NCI-H524 (cell line): ENCODE results near the gene PCNT.
A peak's percentile ranks its signal among the peaks of the same experiment; 100 is the strongest.

Source experiments
- DNase-seq, 2 experiments: peaks; one replicate each; lab custom pipeline; 2025; lab: John Stamatoyannopoulos, UW

PCNT gene

DNA sequence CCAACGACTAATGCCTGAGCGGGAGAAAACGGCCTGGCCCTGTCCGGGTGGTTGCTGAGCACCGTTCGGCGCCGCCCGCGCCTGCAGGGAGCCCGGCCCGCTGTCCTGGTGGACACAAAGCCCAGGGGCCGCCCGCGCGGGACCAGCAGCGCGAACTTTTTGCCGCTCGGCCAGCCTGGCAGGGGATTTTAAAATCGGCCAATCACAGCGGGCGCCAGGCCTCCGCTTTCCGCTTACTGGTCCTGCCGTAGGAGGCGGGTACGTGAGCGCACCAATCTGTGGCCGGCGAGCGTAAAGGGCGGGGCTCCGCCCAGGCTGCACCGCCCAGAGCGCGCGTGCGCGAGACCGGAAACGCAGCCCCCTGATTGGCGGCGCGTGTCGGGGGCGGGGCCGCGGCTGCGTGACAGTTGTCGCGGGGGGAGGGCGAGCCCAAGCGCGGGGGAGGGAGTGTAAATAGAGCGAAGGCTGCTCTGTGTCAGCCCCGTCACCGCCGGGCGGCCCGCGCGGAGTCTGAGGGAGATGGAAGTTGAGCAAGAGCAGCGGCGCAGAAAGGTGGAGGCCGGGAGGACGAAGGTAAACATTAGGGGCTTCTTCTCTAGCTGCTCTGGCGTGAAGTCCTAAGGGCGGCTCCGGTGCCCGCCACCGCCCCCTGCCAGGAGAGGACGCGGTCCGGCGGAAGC, at the start of gene PCNT, which contains the start of gene C21orf58:
PCNT (plus strand) TSS at position 447 of the 680 bp plus-strand sequence; CDS start at position 520, 73 bp downstream.
C21orf58 (minus strand) TSS at position 161 of the 680 bp plus-strand sequence. CDS start 1,132 bp downstream, outside the sequence.
- peak; percentile 95 to 98 for DNase-seq

- DNase-seq: no peak
These were observed 49.1 kb upstream of the PCNT start for GRCh38 chr21:46274797-46275390.

DNA sequence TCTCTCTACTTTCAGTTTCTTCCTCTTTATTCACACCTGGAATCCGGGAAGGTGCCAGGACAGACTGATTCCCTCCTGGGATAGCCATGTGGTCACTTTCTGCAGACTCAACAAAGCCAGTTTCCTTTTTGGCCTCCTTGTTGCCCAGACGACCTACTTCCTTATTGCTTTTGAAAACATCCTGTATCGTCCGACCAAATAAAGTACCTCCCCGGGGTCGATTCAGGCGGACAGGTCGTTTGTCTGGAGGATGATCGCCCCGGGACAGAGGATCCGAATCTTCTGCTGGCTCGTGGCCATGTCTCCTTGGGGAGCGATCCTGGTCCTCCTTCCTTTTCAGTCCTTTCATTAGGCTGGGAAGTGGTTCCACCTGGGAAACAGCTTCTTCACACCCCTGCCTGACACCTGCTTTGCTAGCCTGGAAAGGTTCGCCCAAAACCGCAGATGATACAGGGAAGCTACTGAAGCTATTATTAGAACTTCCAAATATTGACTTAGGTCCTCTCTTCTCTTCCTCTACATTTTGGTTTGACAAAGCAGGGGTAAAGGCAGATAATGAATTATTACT, 39.8 kb upstream of the PCNT start:
- DNase-seq: no peak

- no peak for DNase-seq
These were observed 39.2 kb upstream of the PCNT start for GRCh38 chr21:46284733-46285132.

GRCh38 chr21:46285206-46285661, 38.7 kb upstream of the PCNT start, which contains the start of gene MCM3AP:
TSS of gene MCM3AP (minus strand) at chr21:46285611. CDS start at chr21:46285286, 325 bp downstream.
- DNase-seq: no peak

- DNase-seq: peak; percentile 85 to 93
These were observed 38.0 kb upstream of the PCNT start, which contains the start of gene YBEY for GRCh38 chr21:46285761-46286647. TSS of gene YBEY (plus strand) at chr21:46286342. CDS start at chr21:46286914, 572 bp downstream.

- DNase-seq: no peak
These were observed 37.3 kb upstream of the PCNT start for GRCh38 chr21:46286648-46287002.

GRCh38 chr21:46287541-46287940, 36.4 kb upstream of the PCNT start:
- no peak for DNase-seq

GRCh38 chr21:46289655-46290179, 34.2 kb upstream of the PCNT start:
- DNase-seq: no peak

DNA sequence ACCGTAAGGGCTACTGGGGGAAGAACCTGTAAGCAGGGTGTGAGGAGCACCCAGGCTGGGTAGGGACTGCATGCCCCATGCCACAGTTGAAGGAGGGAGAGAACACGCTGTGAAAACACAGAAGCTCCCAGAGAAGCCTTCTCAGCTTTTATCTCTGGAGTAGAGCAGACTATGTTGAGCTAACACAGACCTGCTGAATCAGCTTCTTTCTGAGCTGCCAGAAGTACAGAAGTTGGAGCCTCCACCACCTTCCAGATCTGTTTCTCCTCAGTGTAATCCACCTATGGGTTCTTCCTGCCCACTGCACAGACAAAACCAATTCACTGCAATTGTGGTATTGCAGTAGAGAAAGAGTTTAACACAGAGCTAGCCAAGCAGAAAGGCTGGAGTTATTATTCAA, 32.4 kb upstream of the PCNT start:
- no peak for DNase-seq

GRCh38 chr21:46294647-46295176, 29.2 kb upstream of the PCNT start:
- no peak for DNase-seq

- DNase-seq: no peak
These were observed 28.7 kb upstream of the PCNT start for GRCh38 chr21:46295177-46295770.

- DNase-seq: no peak
These were observed 27.8 kb upstream of the PCNT start for GRCh38 chr21:46295996-46296752.

DNA sequence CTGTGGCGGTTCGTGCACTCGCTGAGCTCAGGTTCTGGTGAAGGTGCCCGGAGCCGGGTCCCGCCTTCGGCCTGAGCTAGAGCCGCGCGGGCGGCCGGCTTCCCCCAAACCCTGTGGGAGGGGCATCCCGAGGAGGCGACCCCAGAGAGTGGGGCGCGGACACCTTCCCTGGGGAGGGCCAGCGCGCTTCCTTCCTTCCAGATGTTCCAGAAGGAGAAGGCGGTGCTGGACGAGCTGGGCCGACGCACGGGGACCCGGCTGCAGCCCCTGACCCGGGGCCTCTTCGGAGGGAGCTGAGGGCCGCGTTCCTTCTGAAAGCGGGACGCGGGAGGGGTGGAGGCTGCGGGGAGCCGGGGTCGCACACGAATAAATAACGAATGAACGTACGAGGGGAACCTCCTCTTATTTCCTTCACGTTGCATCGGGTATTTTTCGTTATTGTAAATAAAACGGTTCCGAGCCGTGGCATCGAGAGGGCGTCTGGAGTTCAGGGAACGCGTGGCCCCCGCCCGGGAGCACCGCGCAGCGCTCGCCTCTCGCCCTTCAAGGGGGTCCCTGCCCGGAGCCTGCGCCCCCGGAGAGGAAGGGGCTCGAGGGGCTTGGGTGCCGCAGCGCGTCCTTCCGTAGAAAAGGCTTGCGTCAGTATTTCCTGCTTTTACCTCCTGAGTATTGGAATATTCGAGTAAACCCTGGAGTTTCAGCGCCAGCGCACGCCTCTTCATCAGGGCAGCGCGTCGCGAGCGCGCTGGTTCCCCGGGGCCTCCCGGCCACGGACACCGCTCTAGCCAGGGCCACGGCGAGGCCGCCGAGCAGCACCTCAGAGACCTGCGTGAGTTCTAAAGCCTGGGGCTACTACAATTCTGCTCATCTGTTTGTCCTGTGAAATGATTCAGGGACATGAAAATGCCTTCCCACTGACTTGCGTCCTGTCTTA, 26.4 kb upstream of the PCNT start:
- DNase-seq: no peak

- DNase-seq: no peak
These were observed 24.8 kb upstream of the PCNT start for GRCh38 chr21:46299167-46299566.

DNA sequence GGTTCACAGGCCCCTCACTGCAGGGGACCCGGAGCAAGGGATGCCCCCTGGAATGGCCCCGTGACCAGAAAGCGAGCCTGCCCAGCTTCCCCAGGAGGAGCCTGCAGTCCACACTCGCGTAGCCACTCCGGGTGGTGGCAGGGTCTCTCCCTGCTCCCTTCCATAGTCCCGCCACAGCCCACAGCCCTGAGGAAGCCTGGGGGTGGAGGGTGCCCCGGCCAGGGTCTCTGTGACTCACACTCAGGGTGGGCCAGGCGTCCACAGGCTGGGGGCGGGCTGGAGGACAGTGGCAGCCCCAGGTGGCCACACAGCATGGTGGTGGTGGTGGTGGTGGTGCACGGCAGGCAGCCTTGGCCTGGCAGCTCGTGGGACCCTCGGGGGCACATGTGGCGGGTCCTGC, 22.2 kb upstream of the PCNT start:
- DNase-seq: no peak

DNA sequence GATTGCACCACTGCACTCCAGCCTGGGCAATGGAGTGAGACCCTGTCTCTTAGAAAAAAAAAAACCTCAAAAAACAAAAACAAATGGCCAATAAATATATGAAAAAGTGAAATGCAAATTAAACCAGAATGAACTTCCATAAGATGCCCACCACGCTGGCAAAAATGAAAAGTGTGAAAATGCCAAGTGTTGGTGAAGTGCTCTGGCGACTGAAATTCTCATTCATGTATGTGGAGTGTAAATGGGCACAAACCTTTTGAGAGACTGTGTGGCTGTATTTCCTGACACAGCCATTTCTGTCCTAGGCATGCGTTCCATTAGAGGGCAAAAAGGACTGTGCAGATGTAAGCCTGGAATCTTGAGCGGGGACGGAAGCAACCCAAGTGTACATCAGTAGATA, 19.5 kb upstream of the PCNT start:
- DNase-seq: no peak

DNA sequence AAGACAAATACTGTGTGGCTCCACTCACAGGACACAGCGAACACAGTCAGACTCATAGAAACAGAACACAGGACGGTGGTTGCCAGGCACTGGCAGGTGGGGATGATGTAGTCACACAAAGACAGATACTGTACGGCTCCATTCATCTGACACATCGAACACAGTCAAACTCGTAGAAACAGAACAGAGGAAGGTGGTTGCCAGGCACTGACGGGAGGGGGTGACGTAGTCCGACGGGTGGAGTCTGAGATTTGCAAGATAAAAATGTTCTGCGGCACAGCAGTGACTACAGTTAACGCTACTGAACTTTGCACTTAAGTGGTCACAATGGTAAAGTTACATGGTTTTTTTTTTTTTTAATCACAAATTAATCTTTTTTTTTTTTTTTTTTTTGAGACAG, 19.0 kb upstream of the PCNT start:
- DNase-seq: no peak

DNA sequence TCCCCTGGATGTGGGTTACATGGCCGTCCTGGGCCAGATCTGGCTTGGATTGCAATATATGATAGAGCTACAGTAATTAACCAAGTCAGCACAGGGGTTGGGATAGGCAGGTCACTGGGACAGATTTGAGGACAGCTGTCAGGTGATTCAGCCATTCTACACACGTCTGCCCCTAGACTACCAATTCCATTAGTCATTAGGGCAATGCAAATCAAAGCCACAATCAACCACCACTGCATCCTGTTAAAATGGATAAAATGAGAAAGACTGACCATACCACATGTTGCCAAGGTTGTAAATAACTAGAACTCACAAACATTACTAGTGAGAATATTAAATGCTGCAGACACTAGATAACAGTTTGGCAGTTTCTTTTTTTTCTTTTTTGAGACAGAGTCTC, 16.3 kb upstream of the PCNT start:
- DNase-seq: no peak
